GM19043 (cell line): ENCODE measurements around the gene PTH1R.

ENCODE experiments used
- ATAC-seq: cut with Tn5 transposase; IDR thresholded peaks from one replicate; pipeline ENCODE4 v1.9.1; 2021; ENCODE audit warnings: low read depth; ENCODE audit not compliant: unreplicated experiment

Gene PTH1R

GRCh38 chr3:46880884-46881595 lies 3.5 kb downstream of the PTH1R start:
- ATAC-seq: no peak

- ATAC-seq: no peak
Measured at GRCh38 chr3:46881596-46882376, 4.3 kb downstream of the PTH1R start.

GRCh38 chr3:46882377-46883053 lies 5.0 kb downstream of the PTH1R start:
- ATAC-seq: no peak

- ATAC-seq: no peak
Measured at GRCh38 chr3:46883054-46883829, 5.7 kb downstream of the PTH1R start.

GRCh38 chr3:46883830-46884185 lies 6.3 kb downstream of the PTH1R start:
- no peak for ATAC-seq

GRCh38 chr3:46884427-46884826 lies 6.9 kb downstream of the PTH1R start:
- no peak for ATAC-seq

GRCh38 chr3:46884929-46885328 lies 7.4 kb downstream of the PTH1R start:
- no peak for ATAC-seq

GRCh38 chr3:46885612-46886011 lies 8.1 kb downstream of the PTH1R start:
- ATAC-seq: no peak

- no peak for ATAC-seq
Measured at GRCh38 chr3:46887980-46888494, 10.5 kb downstream of the PTH1R start.

- no peak for ATAC-seq
Measured at GRCh38 chr3:46888705-46889104, 11.2 kb downstream of the PTH1R start.

GRCh38 chr3:46889381-46890110 lies 12.0 kb downstream of the PTH1R start:
- ATAC-seq: no peak

- ATAC-seq: no peak
Measured at GRCh38 chr3:46890132-46890531, 12.6 kb downstream of the PTH1R start.

GRCh38 chr3:46891132-46891531 lies 13.6 kb downstream of the PTH1R start:
- no peak for ATAC-seq

GRCh38 chr3:46892285-46893145 lies 15.0 kb downstream of the PTH1R start:
- no peak for ATAC-seq

GRCh38 chr3:46893146-46893748 lies 15.7 kb downstream of the PTH1R start:
- no peak for ATAC-seq

- no peak for ATAC-seq
Measured at GRCh38 chr3:46893763-46894162, 16.2 kb downstream of the PTH1R start.

GRCh38 chr3:46894256-46894655 lies 16.7 kb downstream of the PTH1R start:
- ATAC-seq: no peak

- no peak for ATAC-seq
Measured at GRCh38 chr3:46895204-46895660, 17.7 kb downstream of the PTH1R start.

GRCh38 chr3:46895761-46896160 lies 18.2 kb downstream of the PTH1R start:
- no peak for ATAC-seq
